AG04450 (cell line): Measurements from ENCODE around the gene ABHD14A. TPM values are rescaled to one million over a fixed set of nuclear protein-coding genes. Genes with fewer than 3 reads are reported as not detected.

Source experiments
- CTCF ChIA-PET: fragments of 300-600, 350-600 bp; formaldehyde crosslinking; extraction: SDS; loops from one replicate; lab custom pipeline; 2022; ENCODE audit warnings: antibody characterized with exemption, inconsistent platforms; lab: Charles Lee
- POLR2A ChIA-PET: fragments of 350-600 bp; formaldehyde crosslinking; extraction: SDS; loops from one replicate; lab custom pipeline; 2021; ENCODE audit warnings: antibody characterized with exemption, inconsistent platforms; lab: Yijun Ruan, JAX
- DNase-seq: peaks from one replicate; pipeline ENCODE4 v3.0.0-alpha.2; 2011; ENCODE audit warnings: low read depth, low spot score
- H3K27ac ChIP-seq: one replicate; pipeline ENCODE4 v1.5.1; 2012; ENCODE audit warnings: low read depth, low read length, control low read depth
- H3K27me3 ChIP-seq: one replicate; pipeline ENCODE4 v1.6.0; 2012; ENCODE audit warnings: low read length; ENCODE audit not compliant: control insufficient read depth, insufficient read depth
- H3K4me3 ChIP-seq: 2 replicates; pipeline ENCODE4 v1.5.1; 2011; ENCODE audit warnings: mild to moderate bottlenecking, low read depth, low read length, control low read depth
- H3K9me3 ChIP-seq: 2 replicates; pipeline ENCODE4 v1.5.1; 2012; ENCODE audit warnings: low read length; ENCODE audit not compliant: control insufficient read depth, insufficient read depth
- polyA plus RNA-seq: library from polyadenylated mRNA; depleted of rRNA; stranded (reverse); fragments of >200 nt; gene quantifications from 2 replicates; pipeline ENCODE4 v1.2.3, GENCODE V29; 2011
- TF ChIP-seq, protein P1 (sequence below): IDR thresholded peaks from 2 replicates; pipeline ENCODE4 v1.5.1; 2011; ENCODE audit warnings: low read depth, low read length, control low read depth, inconsistent platforms

ABHD14A gene
- polyA plus RNA-seq, 1 experiment, result 8.2 TPM

DNA sequence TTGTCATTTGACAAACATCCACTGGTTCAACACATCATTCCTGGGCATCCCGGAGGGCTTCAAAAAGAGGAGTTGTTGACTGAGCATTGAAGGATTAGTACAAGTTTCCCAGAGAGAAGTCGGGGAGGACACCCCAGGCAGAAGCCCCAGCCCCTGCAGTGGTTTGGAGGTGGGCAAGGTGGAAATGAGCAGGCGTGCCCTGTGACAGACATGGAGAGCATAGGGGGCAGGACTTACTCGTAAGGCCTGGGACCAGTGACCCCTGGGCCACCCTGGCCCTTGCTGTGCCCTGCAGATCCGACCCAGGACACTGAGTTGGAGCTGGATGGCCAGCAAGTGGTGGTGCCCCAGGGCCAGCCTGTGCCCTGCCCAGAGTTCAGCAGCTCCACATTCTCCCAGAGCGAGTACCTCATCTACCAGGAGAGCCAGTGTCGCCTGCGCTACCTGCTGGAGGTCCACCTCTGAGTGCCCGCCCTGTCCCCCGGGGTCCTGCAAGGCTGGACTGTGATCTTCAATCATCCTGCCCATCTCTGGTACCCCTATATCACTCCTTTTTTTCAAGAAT, 26.8 kb upstream of the ABHD14A start:
- TF ChIP-seq, protein P1, sequence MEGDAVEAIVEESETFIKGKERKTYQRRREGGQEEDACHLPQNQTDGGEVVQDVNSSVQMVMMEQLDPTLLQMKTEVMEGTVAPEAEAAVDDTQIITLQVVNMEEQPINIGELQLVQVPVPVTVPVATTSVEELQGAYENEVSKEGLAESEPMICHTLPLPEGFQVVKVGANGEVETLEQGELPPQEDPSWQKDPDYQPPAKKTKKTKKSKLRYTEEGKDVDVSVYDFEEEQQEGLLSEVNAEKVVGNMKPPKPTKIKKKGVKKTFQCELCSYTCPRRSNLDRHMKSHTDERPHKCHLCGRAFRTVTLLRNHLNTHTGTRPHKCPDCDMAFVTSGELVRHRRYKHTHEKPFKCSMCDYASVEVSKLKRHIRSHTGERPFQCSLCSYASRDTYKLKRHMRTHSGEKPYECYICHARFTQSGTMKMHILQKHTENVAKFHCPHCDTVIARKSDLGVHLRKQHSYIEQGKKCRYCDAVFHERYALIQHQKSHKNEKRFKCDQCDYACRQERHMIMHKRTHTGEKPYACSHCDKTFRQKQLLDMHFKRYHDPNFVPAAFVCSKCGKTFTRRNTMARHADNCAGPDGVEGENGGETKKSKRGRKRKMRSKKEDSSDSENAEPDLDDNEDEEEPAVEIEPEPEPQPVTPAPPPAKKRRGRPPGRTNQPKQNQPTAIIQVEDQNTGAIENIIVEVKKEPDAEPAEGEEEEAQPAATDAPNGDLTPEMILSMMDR, result no peak
- ChIA-PET POLR2A (no interaction called here), CTCF (interaction anchor here (1.1 kb wide), 1 partner anchor 25 kb away, joined by 4 read pairs; no protein-coding TSS in a partner anchor)
- no peak overlapping the region for H3K27ac ChIP-seq
- H3K9me3 ChIP-seq, result no peaks in the 10 kb centered on the region; the same call in 1 of the 2 replicates
- H3K27me3 ChIP-seq, result no peaks in the 10 kb centered on the region
- no peak for DNase-seq
- H3K4me3 ChIP-seq, result no peak overlapping the region

DNA sequence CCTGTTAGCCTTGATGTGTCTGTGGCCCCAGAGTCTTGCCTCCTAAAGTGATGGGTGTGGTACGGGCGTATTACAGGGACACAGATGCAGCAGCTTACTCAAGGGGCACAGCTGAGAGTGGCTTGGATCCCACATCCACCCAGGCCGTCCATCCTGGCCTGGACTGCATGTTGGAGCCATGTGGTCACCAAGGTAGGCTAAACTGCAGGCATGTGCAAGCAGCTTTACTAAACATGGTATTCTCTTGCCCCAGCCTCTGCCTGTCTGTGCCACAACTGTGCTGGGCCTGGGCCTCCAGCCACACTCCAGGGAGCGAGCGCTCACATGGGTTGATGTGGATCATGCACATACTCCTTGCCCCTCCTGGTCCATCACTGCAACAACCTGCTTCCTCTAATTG, 25.7 kb upstream of the ABHD14A start:
- ChIA-PET POLR2A (no interaction called here), CTCF (interaction anchor here (1.1 kb wide), 1 partner anchor 24 kb away, joined by 4 read pairs; no protein-coding TSS in a partner anchor)
- DNase-seq, result no peak
- Histone ChIP-seq H3K4me3 (no peak overlapping the region), H3K27me3 (no peaks in the 10 kb centered on the region), H3K9me3 (no peaks in the 10 kb centered on the region; the same call in 1 of the 2 replicates), H3K27ac (no peak overlapping the region)
- TF ChIP-seq, protein P1, result no peak

DNA sequence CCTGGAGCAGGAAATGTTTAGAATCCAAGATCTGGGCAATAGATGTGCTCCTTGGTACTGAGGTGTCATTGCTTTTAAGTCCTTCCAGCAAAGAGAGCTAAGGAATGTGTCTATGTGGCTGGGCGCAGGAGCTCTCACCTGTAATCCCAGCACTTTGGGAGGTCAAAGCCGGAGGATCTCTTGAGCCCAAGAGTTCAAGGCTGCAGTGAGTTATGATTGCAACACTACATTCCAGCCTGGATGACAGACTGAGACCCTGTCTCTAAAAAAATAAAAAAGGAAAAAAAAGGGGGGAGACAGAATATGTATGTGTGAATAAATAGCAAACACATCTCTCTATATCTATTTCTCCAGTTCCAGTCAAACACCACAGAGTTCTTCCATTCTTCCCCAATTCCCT, 24.0 kb upstream of the ABHD14A start:
- POLR2A ChIA-PET, result no interaction called here
- Histone ChIP-seq H3K4me3 (no peak overlapping the region), H3K9me3 (no peaks in the 10 kb centered on the region; the same call in 1 of the 2 replicates), H3K27me3 (no peaks in the 10 kb centered on the region), H3K27ac (no peak overlapping the region)
- no peak for DNase-seq
- TF ChIP-seq, protein P1, result no peak
- CTCF ChIA-PET, result interaction anchor here (1.2 to 5.3 kb wide), 2 partner anchors 8 to 23 kb away, joined by 6 to 37 read pairs; partner anchors contain the start of genes ABHD14A, ABHD14B, PARP3 and RRP9

DNA sequence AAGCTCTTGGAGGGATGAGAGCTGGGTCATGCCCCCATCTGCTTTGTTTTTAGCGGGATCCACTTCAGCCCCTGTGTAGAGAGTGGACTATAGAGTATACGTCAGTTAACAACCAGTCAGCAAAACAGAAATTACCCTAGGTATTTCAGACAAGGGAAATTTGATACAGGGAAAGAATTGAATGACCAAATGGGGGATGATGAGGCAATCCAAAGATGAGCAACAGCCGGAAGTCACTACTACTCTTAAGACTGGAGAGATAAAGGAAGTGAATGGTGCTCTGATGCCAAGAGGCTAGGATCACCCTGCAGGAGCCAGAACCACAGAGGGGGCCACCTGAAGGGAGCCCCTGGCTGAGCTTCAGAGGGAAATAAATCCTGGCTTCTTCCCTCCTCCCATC, 21.4 kb upstream of the ABHD14A start:
- no peak overlapping the region for H3K4me3 ChIP-seq
- H3K27ac ChIP-seq, result peak overlapping the region; percentile 31
- DNase-seq, result peak; percentile 49
- ChIA-PET CTCF (interaction anchor here (0.6 to 5.3 kb wide), 4 partner anchors 11 to 170 kb away, joined by 3 to 37 read pairs (median 6); partner anchors contain the start of genes ABHD14B, PARP3 and RRP9), POLR2A (interaction anchor here (0.6 to 1.0 kb wide), 2 partner anchors 10 to 30 kb away, joined by 3 to 4 read pairs; partner anchors contain the start of gene ACY1)
- H3K27me3 ChIP-seq, result no peaks in the 10 kb centered on the region
- TF ChIP-seq, protein P1, result no peak
- H3K9me3 ChIP-seq, result no peaks in the 10 kb centered on the region; the same call in 1 of the 2 replicates

DNA sequence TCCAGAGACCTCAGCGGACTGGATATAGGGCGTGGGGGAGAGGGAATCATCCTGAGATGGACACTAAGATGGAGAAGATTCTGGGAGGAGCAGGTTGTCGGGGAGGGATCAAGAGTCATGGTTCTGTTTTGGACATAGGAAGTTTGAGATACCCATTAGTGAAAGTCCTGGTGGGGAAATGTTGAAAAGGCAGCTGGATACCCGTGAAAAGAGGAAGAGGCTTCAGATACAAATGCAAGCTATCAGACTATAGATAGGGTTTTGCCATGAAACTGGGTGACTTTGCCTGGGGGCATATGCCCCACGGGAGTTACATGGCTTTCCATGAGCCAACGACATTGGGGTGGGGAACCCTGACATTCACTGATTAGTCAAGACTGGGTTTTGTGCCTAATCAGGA, 20.8 kb upstream of the ABHD14A start:
- POLR2A ChIA-PET, result interaction anchor here (1.0 kb wide), 1 partner anchor 11 kb away, joined by 4 read pairs; no protein-coding TSS in a partner anchor
- Histone ChIP-seq H3K27ac (no peak overlapping the region), H3K27me3 (no peaks in the 10 kb centered on the region), H3K9me3 (no peaks in the 10 kb centered on the region; the same call in 1 of the 2 replicates), H3K4me3 (no peak overlapping the region)
- TF ChIP-seq, protein P1, result no peak
- CTCF ChIA-PET, result interaction anchor here (1.5 to 5.3 kb wide), 2 partner anchors 12 to 20 kb away, joined by 9 to 37 read pairs; partner anchors contain the start of genes ABHD14B, PARP3 and RRP9
- no peak for DNase-seq
